GM19099 (cell line): ENCODE measurements around the gene HOXA1.

ENCODE experiments used
- POLR2A ChIP-seq: IDR thresholded peaks from 3 replicates; pipeline ENCODE4 v1.6.1; 2011; ENCODE audit warnings: low read depth; ENCODE audit not compliant: insufficient read length; ENCODE audit errors: extremely low read depth

HOXA1 gene

DNA sequence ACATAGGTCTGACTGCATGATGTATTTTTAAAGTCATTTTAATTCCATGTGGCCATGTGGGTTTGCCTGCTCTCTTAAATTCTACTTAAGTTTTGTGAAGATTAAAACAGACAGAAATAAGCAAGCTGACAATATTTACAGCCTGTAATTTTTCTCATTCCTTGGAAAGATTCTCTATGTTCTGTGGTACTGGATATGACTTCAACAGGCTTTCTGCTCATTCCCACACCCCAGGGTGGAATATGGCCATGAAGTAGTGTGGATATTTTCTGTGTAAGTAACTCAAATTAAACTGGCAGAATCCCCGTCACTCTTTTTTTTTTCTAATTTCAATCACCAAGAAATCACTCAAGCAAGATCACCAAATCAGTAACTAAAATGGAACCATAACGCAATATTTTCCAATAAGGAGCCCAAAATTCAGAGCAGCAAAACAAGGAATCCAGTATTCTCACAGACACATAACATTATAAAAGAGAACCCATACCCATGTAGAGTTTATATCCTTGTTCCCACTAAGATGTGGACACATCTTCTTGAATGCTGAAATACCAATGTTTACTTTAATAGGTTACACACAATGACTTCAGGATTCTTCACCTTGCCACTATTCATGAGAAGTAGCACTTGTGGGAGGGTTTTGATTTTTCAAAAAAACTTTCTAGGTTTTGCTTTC is 42.0 kb upstream of the HOXA1 start:
- no peak for TF ChIP-seq POLR2A

DNA sequence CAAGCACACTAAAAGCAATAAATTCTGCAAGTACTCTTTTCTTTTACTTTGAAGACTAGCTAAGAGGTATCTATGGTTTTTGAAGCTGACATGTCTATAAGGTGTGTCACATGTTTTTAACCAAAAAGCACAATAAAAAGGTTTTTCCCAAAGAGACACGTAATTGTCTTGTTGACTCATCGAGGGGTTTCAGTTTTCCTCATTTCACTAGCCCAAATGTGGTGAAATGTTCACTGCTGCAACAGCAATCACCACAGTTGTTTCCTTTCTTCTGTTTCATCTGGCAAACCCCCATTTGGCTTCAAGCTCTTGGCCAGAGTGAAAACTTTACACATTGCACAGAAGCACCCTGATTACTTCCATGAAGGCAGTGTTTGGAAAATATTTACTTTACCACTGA is 38.6 kb upstream of the HOXA1 start:
- no peak for TF ChIP-seq POLR2A

DNA sequence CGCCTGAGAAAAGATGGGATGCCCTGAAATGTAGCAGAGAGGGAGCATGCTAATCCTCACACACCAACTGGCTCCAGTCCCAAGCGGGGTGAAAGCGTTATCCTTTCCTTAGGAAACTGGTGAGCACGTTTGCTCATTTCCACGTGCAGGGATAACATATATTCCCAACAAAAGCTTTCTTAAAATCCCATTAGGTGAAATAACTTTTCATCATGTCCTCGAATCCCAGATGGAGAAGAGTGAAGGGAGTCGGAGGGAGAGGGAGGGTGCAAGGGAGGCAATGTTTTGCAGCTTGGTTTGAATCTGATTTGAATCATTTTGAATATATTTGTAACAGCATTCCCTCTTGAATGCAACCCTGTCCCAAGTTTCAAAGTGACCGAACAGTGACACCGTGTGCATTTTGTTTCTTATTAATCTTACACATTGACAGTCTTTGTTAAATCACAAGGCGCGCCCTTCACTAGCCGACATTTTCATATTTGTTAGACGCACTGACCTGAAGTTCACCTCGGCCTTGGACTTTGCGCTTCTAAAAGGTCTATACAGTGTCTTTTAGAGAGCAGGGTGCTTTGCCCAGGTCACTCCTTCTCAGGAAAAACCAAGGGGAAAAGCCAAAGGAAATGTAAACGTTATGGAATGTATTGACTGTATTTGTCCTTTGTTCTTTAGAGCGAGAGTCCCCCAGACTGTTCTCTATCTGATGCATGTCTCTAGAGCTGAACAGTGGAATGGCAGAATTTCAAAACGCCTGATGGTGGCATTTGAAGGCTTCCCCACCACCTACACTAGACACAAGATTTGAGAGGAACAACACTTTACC is 37.8 kb upstream of the HOXA1 start:
- no peak for TF ChIP-seq POLR2A

DNA sequence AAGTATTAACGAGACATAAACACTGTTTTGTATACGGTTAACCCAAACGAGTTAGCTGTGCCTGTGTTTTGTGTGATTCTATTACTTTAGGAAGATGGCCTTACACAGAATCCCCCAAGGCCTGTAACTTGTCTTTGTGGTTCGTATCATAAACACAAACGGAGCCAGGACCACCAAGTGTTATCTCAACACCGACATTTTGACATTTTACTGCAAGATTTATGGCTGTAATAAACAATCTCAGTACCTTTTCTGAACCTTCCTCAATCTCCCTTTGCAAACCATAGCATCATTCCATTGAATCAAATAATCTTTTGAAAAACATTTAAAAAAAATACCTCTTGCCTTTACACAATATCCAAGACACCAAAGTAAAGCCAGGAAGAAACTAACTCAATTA is 37.2 kb upstream of the HOXA1 start:
- no peak for TF ChIP-seq POLR2A

DNA sequence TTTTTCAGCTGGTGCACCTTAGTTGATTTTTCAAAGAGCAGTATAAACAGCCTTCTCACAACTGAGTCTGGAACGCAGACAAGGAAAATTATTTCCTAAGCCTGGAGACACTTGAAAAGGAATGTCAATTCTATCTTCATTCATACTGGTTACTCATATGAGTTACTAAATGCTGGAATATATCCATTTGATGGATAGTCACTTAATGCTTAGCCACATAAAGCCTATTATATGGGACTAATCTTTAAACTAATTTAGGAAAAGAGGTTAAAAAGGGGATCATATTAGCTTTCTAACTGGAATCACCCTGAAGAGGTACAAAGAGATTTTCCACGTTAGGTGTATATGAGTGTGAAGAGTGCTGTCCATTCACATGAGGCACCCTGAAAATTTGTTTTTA is 36.4 kb upstream of the HOXA1 start:
- no peak for TF ChIP-seq POLR2A

DNA sequence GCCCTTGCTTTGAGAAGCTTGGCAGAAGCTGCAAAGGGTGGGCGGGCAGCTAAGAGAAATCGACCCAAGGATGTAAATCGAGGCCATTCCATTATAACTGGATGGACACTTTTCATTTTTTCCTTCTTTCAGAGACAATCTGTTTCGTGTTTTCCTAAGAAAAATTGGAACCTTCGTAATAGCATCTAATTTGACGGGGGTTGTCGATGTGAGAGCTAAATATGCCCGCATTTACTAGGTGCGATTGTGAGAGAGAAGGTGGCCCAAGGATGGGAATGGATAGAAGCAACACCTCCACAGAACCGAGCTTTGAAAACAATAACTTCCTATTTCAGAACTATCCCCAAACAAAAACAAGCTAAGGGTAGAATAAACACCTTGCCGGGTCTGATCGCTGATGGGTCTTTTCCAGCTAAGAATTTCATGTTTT is 35.6 kb upstream of the HOXA1 start:
- TF ChIP-seq POLR2A = no peak

DNA sequence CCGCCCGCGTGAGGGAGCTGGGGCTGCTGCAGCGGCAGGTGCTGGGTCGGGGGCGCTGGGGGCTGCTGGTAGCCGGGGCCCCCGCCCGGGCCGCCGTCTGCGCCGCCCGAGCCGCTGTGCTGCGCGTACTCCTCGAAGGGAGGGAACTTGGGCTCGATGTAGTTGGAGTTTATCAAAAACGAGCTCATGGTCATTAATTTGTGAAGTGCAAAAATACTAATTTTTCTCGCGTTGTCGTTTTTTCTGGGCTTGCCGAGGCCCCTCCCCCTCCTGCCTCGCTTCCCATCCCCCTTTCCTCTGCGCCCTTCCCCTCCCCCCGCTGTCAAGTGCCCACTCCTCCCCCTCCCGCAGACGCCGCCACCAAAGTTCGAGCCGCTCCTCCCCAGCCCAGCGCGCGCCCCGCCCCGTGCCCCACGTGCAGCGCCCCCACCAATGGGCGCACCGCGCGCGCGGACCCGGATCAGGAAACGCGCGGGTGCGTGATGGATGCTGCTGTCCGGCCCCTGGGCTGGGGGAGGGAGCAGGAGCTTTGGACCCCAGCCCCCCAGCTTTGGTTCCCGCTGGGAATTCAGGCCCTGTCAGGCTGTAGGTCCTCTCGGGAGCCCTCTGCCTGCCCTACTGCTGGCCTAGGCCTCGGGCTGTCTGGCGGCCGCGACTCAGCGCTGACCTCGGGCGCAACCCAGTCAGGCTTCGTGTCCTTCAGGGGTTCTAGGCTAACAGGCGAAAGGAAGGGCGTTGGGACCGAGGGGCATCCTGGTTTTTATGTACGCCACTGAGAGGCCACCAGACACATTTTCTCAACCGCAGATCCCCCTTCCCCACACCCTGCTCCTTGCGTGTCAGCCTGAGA is 35.0 kb upstream of the HOXA1 start, which contains the start of gene HOXA4:
TSS of gene HOXA4 (minus strand) at position 218 of the 850 bp plus-strand sequence. CDS start at position 194, 24 bp downstream.
- TF ChIP-seq POLR2A = peak; percentile 39

DNA sequence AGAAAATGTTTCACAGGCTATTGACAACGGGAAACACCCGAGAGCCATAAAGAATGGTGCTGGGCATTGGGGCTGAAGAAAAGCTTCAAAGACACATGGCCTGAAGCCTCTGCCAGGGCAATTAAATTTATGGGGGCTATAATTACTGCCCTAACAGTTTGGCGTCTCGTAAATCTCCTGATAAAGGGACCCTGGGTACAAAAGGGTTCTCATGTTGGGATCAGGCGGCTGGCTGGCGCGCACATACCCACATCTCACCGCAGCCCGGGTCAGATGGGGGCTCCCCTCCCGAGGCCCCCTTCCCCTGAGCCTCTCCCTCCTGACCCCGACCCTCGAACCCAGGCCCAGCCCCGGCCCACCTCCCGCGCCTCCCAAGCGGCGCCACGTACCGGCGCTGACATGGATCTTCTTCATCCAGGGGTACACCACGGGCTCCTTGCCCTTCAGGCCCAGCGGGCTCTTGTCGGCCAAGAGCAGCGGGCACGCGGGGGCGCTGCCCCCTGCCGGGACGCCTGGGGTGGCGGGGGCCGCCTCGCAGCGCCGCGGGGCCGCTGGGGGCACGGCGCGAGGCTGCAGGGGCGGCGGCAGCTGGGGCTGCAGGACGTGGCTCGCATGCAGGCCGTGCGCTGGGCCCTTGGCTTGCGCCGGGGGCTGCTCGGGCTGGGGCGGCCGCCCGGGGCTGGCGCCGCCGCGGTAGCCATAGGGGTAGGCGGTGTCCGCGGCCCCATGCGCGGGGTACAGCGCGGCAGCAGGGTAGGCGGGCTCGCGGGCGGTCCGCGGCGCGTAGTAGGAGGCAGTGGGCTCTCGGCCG is 34.1 kb upstream of the HOXA1 start:
- TF ChIP-seq POLR2A = no peak

DNA sequence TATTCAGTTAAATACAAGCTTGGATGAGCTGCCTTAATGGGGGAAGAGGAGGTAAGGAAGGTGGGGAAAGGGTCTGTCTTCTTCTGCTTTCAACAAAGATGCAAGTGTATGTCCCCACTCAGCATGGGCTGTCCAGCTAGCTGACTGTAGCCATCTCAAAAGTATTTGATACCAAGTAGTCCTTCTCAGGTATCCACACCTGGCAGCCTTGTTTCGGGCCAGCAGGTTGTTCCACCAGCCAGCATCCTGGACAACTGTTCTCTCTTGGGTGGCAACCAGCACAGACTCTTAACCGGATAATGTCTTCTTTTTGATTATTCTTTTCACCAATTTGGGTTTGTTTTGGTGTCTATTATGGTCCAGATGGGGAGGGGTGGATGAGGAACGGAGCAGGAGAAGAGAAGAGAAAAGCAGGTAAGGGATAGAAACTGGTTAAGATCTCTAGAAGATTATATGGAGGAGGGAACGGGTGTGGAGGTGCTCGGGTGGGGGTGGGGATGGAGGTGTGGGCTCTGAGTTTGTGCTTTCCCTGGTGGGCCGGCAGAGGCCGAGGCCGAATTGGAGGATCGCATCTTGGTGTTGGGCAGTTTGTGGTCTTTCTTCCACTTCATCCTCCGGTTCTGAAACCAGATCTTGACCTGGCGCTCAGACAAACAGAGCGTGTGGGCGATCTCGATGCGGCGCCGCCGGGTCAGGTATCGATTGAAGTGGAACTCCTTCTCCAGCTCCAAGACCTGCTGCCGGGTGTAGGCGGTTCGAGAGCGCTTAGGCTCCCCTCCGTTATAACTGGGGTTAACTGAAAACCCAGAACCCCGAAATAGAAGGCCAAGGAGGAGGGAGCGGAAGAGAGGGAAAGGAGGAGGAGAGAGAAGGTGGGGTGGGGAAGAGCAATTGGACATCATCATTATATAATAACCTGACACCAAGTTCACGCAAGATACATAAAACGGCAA is 33.3 kb upstream of the HOXA1 start:
- no peak for TF ChIP-seq POLR2A

DNA sequence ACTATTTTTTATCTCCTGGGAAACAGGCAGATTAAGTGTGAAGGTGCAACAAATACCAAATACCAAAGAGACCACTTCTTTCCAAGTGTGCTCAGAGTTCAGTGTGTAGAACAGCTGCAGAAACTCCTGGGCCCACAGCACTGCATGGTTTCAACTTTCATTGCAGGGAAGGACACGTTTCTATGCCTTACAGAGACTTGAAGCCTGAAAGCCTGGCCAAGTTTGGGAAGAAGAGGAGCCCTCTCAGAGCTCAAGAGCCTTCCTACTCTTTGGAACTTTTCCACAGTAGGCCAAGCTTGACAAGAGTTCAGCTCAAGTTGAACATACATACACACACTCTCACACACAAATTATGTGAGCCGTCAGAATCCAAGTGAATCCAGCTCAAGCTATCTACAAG is 32.2 kb upstream of the HOXA1 start:
- TF ChIP-seq POLR2A = no peak

DNA sequence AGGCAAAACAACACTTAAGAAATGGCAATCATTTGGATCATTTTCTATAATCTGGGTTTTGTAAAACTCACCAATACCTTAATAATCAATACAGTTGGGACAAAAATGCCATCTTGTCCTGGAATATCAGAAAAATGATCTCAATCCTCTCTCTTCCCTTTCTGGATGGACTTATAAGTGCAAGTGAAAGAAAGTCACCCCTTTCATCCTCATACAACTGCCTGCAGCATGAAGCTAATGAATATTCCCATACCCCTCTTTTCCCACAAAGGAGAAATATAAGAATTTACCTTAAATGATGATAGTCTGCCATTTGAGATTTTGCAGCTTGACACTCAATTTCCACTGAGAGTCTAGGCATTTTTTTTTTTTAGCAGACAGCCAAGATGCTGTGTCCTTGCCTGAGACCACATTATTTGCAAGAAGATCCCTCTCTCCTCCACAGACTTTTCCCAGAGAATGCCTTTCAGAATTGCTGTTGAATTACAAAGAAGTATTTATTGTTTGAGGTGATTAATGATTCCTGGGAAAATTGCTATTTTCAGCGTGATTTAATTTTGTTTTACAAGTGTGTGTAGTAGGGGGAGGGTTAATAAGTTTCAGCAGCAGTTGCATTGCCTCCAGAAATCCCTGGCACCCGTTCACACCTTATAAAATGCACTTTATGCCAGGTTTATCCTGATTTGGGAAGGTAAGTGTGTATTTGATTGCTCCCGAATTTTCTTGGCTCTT is 31.0 kb upstream of the HOXA1 start:
- no peak for TF ChIP-seq POLR2A

DNA sequence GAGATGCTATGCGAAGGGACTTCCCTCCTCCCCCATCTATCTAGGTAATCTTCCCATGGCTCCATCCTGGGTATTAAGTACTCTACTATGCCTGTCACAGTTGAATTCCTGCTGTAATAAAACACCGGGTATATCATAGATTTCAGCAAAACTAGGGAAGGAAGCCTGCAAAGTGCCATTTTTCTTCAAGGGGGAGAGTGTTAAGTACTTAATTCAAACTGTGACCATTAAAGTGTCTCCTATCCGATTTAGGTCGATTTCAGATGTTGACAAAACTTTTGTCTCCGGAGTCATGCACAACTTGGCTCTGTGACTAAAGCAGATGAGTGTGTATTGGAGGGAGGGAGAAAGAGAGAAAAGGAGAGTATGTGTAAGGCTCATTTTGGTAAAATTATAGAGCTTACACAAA is 30.2 kb upstream of the HOXA1 start:
- TF ChIP-seq POLR2A = no peak
